ENCODE data around the gene EYA4.

The EYA4 gene

GRCh38 chr6:133502441-133503335 lies 261.5 kb downstream of the EYA4 start:
- no peak for DNase-seq (ENCODE audit: low spot score in 2 of 2)
- no peaks in the 10 kb centered on the region for H3K4me1 Mint-ChIP-seq
- no peaks in the 10 kb centered on the region for H3K36me3 Mint-ChIP-seq
- H3K4me3 Mint-ChIP-seq: no peak overlapping the region
- no peak for ATAC-seq
- H3K9me3 Mint-ChIP-seq: no peaks in the 10 kb centered on the region
- H3K27ac Mint-ChIP-seq: no peak overlapping the region

- Mint-ChIP-seq H3K4me3 (no peak overlapping the region), H3K36me3 (no peaks in the 10 kb centered on the region), H3K4me1 (no peaks in the 10 kb centered on the region), H3K27ac (no peak overlapping the region), H3K9me3 (no peaks in the 10 kb centered on the region)
- no peak for DNase-seq (ENCODE audit: low spot score in 2 of 2)
- no peak for ATAC-seq
These were observed 262.2 kb downstream of the EYA4 start for GRCh38 chr6:133503336-133503729.

DNA sequence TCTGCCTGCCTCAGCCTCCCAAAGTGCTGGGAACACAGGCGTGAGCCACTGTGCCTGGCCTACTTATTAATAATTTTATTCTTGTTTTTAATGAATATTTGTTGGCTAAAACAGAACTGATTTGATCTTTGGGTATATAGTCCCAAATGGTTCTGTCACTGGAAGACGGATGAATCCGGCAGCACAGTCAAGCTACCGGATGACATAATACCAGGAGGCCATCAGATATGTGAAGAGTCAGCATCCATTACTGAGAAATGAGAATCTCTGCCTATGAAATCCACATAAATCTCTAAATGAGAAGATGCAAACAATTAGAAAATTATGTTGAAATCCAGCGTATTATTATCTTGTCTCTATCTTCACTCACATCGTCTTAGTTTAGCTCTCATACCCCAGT lies 263.0 kb downstream of the EYA4 start:
- no peaks in the 10 kb centered on the region for H3K9me3 Mint-ChIP-seq

GRCh38 chr6:133504761-133505160 lies 263.6 kb downstream of the EYA4 start:
- H3K36me3 Mint-ChIP-seq: no peaks in the 10 kb centered on the region
- no peak overlapping the region for H3K27ac Mint-ChIP-seq
- H3K4me1 Mint-ChIP-seq: no peaks in the 10 kb centered on the region
- DNase-seq (ENCODE audit: low spot score in 2 of 2) (no peak), ATAC-seq (no peak)
- H3K4me3 Mint-ChIP-seq: no peak overlapping the region
- no peaks in the 10 kb centered on the region for H3K9me3 Mint-ChIP-seq

More for the DNA sequence above, 263.0 kb downstream of the EYA4 start:
- ATAC-seq (no peak), DNase-seq (ENCODE audit: low spot score in 2 of 2) (no peak)
- no peak overlapping the region for H3K27ac Mint-ChIP-seq
- no peak overlapping the region for H3K4me3 Mint-ChIP-seq
- H3K4me1 Mint-ChIP-seq: no peaks in the 10 kb centered on the region
- H3K36me3 Mint-ChIP-seq: no peaks in the 10 kb centered on the region

GRCh38 chr6:133505681-133506080 lies 264.5 kb downstream of the EYA4 start:
- no peaks in the 10 kb centered on the region for H3K4me1 Mint-ChIP-seq
- no peak overlapping the region for H3K27ac Mint-ChIP-seq
- no peaks in the 10 kb centered on the region for H3K36me3 Mint-ChIP-seq
- H3K4me3 Mint-ChIP-seq: no peak overlapping the region
- no peaks in the 10 kb centered on the region for H3K9me3 Mint-ChIP-seq
- no peak for ATAC-seq
- no peak for DNase-seq (ENCODE audit: low spot score in 2 of 2)

DNA sequence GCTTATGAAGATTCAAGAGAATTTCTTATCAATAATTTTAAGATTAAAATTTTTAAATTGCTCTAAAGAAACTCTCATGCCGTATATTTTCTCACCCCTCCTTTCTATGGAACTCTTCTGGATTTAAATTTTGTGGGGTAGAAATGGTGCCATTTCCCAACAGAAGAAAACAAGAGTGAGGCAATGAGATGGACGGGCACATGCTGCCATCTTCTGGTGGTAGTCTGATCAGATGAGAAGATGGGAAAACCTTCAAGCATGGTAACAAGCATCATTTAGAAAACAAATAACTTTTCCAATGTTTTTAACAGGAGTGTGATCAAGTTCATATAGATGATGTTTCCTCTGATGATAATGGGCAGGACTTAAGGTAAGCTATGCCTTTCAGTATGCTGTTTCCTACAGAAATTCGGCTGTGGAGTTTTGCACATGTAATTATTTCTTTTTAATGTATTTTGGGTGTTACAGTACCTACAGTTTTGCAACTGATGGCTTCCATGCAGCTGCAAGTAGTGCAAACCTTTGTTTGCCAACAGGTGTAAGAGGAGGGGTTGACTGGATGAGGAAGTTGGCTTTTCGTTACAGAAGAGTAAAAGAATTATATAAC lies 271.4 kb downstream of the EYA4 start:
- Mint-ChIP-seq H3K9me3 (no peaks in the 10 kb centered on the region), H3K4me1 (no peaks in the 10 kb centered on the region), H3K27ac (no peak overlapping the region), H3K4me3 (no peak overlapping the region), H3K36me3 (no peaks in the 10 kb centered on the region)
- DNase-seq (ENCODE audit: low spot score in 2 of 2) (no peak), ATAC-seq (no peak)

- Mint-ChIP-seq H3K27ac (no peak overlapping the region), H3K9me3 (no peaks in the 10 kb centered on the region), H3K4me3 (no peak overlapping the region), H3K36me3 (no peaks in the 10 kb centered on the region), H3K4me1 (no peaks in the 10 kb centered on the region)
- no peak for DNase-seq (ENCODE audit: low spot score in 2 of 2)
- no peak for ATAC-seq
These were observed 282.7 kb downstream of the EYA4 start for GRCh38 chr6:133523816-133524215.

DNA sequence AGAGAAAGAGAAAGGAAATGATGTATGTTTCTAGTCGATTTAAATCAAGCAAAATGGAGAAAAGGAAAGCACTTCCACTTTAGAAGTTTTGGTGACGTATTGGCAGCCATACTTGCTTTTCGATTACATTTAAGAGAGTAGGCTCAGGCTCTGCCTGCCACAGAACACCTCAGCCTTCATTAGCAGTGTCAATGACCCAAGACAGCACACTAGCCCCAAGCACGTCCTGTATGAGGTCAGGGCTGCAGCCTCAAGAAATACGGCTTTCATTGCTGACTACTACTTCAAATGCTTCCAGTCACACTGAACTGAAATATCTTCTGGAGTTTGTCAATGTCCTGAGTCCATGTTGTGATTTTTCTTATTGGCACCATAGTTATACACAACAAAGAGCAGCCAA lies 285.3 kb downstream of the EYA4 start:
- H3K9me3 Mint-ChIP-seq: no peaks in the 10 kb centered on the region
- H3K36me3 Mint-ChIP-seq: no peaks in the 10 kb centered on the region
- H3K4me1 Mint-ChIP-seq: no peaks in the 10 kb centered on the region

DNA sequence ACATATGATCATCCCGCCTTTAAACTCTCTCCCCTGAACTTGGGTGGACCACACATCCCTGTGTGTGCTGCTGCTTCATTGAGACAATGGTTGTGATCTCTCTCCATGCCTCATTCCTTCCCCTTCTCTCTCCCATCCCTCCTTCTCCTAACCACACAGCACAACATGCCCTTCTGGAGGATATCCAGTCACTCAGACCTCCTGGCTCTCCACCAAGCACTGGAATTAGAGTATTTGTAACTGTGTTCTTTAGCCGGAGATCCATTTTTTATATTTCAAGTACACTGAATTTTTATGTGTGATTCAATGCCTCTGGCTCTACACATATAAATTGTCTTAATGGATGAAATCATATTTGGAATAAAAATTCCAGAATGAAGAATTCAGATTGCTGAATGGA lies 287.4 kb downstream of the EYA4 start:
- Mint-ChIP-seq H3K9me3 (no peaks in the 10 kb centered on the region), H3K4me3 (no peak overlapping the region), H3K36me3 (no peaks in the 10 kb centered on the region), H3K4me1 (no peaks in the 10 kb centered on the region), H3K27ac (no peak overlapping the region)
- no peak for ATAC-seq
- no peak for DNase-seq (ENCODE audit: low spot score in 2 of 2)

More for the DNA sequence above, 285.3 kb downstream of the EYA4 start:
- ATAC-seq (no peak), DNase-seq (ENCODE audit: low spot score in 2 of 2) (no peak)
- no peak overlapping the region for H3K27ac Mint-ChIP-seq
- no peak overlapping the region for H3K4me3 Mint-ChIP-seq

DNA sequence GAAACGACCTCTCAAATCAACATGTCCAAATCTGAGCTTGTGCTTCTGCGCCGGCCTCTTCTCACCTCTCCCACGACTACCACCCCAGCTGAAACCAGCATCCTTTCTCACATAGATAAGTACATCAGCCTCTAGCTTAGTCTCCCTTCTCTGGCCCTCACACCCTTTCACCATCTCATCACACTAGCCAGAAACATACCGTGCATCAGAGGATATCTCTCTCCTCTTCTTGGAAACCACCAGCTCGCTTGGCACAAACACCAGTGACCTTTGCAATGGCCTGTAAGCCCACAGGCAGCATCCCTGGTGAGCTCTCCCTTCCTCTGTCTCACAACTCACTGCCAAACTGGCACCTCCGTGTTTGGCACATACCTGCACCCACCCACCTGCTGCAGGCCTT lies 291.8 kb downstream of the EYA4 start:
- Mint-ChIP-seq H3K4me1 (no peaks in the 10 kb centered on the region), H3K27ac (no peak overlapping the region), H3K9me3 (no peaks in the 10 kb centered on the region), H3K4me3 (no peak overlapping the region), H3K36me3 (no peaks in the 10 kb centered on the region)
- ATAC-seq (no peak), DNase-seq (ENCODE audit: low spot score in 2 of 2) (no peak)

DNA sequence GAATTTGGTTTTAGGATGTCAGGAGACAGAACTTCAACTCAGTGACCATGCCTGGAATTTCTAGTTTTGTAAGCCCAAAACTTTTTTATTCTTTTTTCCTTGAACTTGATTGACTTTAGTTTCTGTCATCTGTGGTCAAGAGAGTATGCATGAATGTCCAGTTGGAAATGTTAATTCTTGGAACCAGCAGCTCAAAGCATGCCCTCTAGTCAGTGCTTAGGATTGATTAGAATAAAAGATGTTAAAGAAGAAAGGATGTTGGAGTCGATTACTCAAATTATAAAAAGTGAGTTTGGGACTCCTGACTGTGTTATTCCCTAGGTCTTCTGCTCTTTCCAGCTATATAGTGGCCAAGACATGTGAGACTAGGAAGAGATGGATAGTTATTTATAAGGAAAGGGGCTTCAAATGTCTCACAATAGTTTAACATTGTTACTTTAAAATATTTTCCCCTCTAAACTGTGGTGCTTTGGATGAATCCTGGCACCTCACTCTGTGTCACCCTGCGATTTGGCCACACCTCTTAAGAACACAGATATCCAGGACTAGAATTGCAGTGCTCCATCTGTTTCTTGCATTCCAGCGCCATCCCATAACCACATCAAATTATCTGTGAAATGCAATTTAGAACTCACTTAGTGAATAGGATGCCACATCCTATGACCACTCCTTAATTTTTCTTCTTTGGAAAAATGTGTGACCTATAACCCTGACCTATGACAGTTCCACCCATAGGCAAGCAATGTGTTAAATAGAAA lies 298.5 kb downstream of the EYA4 start:
- Mint-ChIP-seq H3K27ac (no peak overlapping the region), H3K36me3 (no peaks in the 10 kb centered on the region), H3K9me3 (no peaks in the 10 kb centered on the region), H3K4me3 (no peak overlapping the region), H3K4me1 (no peaks in the 10 kb centered on the region)
- DNase-seq (ENCODE audit: low spot score in 2 of 2) (no peak), ATAC-seq (no peak)

DNA sequence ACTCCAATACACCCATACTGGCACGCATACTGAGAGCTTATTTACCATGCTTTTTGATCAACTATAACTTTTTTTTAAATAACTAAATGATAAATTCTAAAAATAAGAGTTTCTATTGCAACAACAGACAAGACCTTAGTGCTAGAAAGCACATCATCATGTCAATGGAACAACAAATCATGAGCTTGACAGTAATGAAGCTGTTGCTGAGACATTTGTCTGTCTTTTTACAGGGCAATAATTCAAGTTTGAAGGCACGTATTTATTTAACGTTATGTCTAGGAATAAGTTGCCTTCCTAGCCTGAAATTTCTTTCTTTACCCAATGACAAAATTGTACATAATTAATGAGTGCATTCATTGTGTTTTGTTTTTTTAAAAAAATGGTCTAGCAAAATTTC lies 299.2 kb downstream of the EYA4 start:
- Mint-ChIP-seq H3K4me3 (no peak overlapping the region), H3K4me1 (no peaks in the 10 kb centered on the region), H3K27ac (no peak overlapping the region), H3K36me3 (no peaks in the 10 kb centered on the region), H3K9me3 (no peaks in the 10 kb centered on the region)
- ATAC-seq: no peak
- no peak for DNase-seq (ENCODE audit: low spot score in 2 of 2)

DNA sequence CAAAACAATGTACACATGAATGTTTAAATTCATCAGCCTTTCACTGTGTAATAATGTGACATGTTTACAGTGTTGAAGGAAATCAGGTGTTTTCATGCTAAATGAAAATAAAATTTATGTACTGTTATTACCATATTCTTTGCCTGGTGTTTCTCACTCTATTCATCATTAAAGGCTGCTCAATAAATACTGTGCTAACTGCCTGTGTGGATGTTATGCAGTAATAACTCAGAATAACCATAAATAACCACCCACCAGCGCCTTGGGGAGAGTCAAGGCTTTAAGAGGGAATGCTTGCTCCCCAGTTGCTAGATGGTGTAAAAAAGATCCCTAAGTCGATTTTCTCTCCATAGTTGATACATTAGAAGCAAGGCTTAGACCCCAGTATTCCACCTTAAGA lies 299.9 kb downstream of the EYA4 start:
- no peaks in the 10 kb centered on the region for H3K4me1 Mint-ChIP-seq
- DNase-seq (ENCODE audit: low spot score in 2 of 2): no peak
- H3K4me3 Mint-ChIP-seq: no peak overlapping the region
- H3K27ac Mint-ChIP-seq: no peak overlapping the region
- no peak for ATAC-seq
- no peaks in the 10 kb centered on the region for H3K9me3 Mint-ChIP-seq
- no peaks in the 10 kb centered on the region for H3K36me3 Mint-ChIP-seq

- peak; percentile 60 for ATAC-seq
- no peaks in the 10 kb centered on the region for H3K9me3 Mint-ChIP-seq
- H3K27ac Mint-ChIP-seq: no peak overlapping the region
- DNase-seq (ENCODE audit: low spot score in 2 of 2): peak in 1 of 2 donors; percentile 50
- no peaks in the 10 kb centered on the region for H3K4me1 Mint-ChIP-seq
- no peak overlapping the region for H3K4me3 Mint-ChIP-seq
- H3K36me3 Mint-ChIP-seq: no peaks in the 10 kb centered on the region
These were observed 301.1 kb downstream of the EYA4 start for GRCh38 chr6:133542056-133542821.

GRCh38 chr6:133544419-133544818 lies 303.3 kb downstream of the EYA4 start:
- DNase-seq (ENCODE audit: low spot score in 2 of 2) (no peak), ATAC-seq (no peak)
- Mint-ChIP-seq H3K36me3 (no peaks in the 10 kb centered on the region), H3K27ac (no peak overlapping the region), H3K4me3 (no peak overlapping the region), H3K9me3 (no peaks in the 10 kb centered on the region), H3K4me1 (no peaks in the 10 kb centered on the region)

All from stimulated activated effector memory CD8-positive, alpha-beta T cell treated with anti-CD3 and anti-CD28 coated beads, Interleukin-12 subunit alpha, Interleukin-12 subunit beta, amount 100 ng/mL, for 72 hours (primary cell).